Measurements from ENCODE around the gene MISP3.
A peak's percentile ranks its signal among the peaks of the same experiment; 100 is the strongest.

MISP3 gene

DNA sequence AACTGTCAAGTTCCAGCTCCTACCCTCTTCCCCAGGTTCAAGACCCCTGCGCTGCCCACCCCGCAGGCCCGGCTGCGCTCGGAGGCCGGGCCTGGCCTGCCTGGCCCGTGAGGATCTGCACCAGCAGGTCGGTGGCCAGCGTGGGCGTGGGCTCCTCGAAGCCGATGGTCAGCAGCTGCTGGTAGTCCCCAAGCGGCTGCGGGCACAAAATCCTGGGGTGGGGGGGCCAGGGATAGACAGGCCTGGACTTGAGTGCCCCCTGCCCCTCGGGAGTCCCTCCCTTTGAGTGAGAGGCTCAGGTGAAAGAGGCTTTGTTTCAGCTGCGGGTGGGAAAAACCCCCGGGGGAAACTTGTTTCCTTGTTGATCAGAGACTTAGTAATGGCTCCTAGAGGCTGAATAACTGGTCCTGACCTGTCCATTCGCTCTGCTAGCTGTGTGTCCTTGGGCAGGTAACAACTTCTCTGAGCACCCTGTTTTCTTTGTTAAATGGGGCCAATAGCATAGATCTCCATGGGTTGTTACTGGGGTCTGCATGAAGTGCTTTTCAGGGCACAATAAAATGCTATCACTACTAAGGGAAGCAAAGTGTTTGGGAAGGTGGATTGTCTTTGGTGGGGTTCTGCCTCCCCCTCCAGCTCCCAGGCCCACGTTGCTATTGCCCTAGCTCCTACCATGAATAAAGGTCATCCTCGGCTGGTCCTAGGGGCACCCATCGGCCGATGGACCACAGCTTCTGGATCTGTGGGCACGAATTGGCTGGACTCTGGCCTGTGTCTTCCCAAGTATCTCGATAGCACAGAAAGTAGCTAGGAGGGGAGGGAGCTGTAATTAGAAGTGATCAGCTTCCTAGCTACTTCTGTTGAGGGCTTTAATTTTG, 9.4 kb downstream of the MISP3 start:
- no peak for DNase-seq

DNA sequence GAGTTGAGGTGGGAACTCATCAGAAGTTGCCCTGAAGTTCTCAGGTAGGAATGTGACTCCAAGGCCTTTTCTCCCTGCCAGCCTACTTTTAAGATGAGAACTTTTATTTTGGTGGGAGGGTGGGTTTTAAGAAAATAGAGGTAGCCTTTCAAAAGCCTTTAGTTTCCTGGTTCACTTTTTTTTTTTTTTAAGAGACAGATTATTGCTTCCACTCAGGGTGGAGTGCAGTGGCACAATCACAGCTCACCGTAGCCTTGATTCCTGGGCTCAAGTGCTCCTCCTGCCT, 10.0 kb downstream of the MISP3 start:
- no peak for DNase-seq

- no peak for DNase-seq
Observed at GRCh38 chr19:14085309-14085995, 12.9 kb downstream of the MISP3 start, which contains the start of gene C19orf67. TSS of gene C19orf67 (minus strand) at chr19:14085783. CDS start at chr19:14085627, 156 bp downstream.

GRCh38 chr19:14086098-14086497, 13.5 kb downstream of the MISP3 start:
- no peak for DNase-seq

DNA sequence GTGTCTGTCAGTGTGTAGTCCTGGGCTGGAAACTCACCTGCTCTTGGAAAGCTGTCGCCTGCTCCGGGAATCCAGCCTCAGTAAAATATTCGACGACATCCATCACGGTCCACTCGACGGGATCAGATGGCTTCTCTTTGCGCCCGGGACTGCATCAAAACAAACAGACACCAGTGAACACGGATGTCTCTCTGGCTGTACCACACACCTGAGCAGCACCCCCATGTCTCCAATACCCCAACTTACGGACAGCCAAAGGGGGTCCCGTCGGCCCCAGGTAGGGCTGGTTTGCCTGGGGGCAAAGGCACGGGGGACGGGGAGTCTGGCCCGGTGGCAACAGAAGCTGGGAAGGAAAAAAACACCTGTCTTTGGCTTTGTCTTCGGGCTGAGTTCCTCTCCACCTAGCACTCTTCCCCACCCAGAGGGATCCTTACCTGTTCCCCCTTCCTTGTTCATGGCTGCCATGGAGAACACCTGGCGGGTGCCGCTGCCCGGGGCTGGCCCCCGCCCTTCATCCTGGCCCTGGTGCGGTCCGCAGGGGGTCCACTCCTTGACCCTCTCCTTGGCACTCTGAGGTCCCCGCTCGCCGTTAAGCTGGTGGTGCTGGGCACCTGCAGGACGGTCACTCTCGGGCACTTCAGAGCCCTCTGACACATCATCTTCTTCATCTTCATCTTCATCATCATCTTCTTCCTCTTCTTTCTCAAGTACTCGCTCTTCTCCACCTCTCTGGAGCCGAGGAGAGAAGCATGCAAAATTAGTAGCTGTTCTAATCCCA, 16.2 kb downstream of the MISP3 start:
- no peak for DNase-seq

DNA sequence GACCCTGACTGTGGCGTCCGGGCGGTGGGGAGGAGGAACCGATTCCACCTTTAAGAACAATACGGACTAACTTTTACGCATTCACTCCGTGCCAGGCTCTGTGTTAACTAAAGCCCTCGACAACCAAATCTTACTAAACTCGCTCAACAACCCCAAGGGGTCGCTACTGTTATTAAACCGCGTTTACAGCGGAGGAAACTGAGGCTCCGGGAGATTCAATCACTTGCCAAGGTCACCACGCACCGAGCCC, 16.8 kb downstream of the MISP3 start:
- DNase-seq, result no peak

DNA sequence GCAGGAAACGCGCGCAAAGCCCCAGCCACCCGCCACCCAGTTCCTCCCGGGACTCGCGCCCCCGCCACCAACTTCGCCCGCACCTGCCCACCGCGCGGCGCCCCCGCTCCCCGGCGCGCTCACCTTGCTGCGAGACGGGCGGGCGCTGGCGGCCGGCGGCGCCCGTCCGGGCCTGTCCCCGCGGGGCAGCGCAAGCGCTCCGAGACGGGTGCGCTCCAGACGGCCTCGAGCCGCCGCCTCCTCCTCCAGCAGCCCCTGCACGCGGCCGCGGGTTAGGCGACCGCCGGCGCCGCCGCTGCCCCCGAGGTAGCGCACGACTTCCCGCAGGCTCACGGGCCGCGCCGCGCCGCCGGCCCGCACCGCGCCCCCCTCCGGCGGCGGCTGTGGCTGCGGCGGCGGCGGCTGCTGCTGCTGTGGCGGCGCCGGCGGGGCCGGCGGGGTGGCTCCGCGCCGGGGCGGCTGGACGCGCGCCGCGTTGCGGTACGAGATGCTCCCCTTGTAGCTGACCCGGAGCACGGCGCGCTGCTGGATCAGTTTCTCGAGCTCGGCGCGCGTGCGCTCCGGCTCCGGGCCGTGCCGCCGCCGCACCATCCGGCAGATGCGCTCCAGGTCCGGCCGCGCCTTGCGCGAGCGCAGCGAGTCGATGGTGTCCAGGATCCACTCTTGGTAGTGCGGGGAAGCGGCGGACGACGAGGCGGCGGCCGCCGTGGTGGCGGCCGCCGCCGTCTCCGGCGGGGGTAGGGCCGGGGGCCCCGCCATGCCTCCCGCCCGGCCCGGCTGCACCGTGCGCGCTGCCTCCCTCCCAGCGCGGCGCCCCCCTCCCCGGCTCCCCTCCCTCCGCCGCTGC, 17.3 kb downstream of the MISP3 start:
- peak; percentile 6 for DNase-seq

DNA sequence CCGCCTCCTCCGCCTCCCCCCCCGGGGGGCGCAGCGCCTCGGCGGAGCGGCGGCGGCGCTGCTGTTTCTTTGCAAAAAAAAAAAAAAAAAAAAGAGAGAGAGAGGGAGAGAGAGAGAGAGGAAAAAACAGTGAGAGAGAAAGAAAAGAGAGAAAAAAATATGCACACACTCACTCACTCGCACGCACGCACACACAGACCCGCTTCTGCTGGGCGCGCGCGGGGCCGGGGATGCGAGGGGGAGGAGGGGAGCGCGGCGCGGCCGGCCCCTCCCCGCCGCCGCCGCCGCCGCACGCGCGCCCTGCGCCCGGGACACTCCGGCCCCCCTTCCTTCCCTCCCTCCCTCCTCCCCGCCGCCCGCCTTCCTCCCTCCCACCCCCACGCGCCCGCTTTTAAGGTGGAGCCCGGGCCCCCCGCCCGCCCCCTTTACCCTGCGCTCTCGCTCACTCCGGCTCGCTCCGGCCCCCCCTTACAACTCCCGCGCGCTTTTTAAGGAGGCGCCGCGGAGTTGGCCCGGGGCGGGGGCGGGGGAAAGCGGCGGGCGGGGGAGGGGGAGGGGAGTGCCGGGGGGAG, 18.0 kb downstream of the MISP3 start, which contains the start of gene SAMD1:
TSS of gene SAMD1 (minus strand) at position 243 of the 572 bp plus-strand sequence.
- DNase-seq, result peak; percentile 35

DNA sequence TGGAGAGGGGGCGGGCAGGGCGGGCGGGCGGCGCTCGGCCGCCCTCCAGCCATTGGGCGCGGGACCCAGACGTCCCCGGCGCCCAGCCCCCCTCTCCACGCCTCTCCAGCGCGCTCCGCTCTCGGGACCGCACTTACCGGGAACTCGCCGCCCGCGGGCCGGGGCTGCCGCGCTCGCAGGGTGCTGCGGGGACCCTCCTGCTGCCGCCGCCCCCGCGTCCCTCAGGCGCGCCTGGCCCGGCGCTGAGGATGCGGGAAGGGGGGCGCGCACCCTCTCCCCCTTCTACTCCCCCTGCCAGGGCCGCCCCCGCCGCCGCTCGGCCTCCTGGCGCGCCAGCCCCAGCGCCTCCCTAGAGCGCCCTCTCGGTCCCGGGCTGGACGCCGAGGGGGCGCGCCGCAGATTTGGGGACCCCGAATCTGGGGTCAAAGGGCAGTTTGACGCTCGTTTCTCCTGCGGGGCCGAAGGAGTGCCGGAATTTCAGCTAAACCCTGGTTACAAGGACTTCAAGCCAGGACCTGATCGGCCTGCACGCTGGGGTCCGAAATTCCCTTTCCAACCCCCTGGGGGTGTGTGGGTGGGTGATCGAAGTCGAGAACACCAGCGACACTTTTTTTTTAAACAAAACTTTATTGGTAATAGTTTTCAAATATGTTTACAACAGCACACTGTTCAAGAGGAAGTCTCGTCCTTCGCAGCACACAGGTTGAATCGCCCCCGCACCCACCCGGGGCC, 18.7 kb downstream of the MISP3 start:
- peak; percentile 37 for DNase-seq

DNA sequence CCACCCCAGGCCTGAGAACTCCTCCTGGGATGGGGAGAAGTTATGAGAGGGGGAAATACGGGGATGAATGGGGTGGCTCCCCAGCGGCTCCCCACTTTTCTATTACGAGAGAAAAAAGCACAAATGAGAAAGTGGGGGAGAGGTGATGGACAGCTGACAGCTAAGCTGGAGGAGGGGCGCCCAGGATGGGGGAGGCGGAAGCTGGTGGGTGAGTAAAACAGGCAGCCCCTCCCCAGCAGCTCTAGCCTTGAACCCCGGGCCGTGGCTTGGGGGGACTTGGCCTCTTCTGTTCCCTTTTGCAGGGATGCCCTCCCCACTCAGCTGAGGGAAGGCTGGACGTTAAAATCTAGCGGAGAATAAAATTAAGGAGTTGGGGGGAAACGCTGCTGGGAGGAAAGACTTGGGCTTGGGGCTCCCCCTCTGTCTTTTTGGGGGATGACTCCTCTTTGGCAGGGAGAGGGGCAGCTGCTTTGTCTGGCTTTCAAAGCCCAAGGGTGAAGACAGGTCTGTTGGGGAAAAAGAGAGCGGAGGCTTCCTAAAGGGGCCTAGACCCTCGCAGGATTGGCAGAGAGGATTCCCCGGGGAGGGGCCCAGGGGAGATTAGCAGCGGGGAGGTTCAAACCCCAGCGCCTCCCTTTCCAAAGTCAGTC, 19.4 kb downstream of the MISP3 start:
- DNase-seq, result no peak

DNA sequence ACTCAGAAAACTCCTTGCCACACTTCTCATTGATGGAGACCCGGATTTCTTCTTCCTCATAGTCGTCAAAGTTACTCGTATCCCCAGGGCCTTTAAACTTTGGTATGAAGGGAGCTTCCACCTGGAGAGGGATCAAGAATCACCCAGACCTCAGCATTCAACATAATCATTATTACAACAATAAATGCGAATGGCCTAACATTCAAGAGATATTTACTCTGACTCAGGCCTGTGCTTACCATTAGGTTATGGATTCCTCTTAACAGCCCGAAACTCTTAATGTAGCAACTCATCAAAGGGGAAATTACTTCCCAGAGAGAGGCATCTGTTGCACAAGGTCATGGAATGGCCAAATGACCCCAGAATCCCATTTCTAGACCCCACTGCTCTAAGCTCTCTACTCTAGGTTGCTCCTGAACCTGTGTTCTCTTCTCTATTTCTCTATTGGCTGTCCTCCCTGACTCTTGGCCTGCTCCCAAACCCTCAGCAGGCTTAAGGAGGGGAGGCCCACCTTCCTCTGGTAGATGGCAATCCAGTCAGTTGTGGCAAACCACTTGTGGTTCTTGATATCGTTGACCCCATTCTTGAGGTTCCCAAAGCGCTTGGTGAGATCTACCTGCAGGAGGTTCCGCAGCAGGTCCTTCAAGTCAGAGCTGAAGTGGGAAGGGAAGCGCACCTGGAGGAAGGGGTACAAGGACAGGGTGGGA, 20.7 kb downstream of the MISP3 start:
- no peak for DNase-seq

DNA sequence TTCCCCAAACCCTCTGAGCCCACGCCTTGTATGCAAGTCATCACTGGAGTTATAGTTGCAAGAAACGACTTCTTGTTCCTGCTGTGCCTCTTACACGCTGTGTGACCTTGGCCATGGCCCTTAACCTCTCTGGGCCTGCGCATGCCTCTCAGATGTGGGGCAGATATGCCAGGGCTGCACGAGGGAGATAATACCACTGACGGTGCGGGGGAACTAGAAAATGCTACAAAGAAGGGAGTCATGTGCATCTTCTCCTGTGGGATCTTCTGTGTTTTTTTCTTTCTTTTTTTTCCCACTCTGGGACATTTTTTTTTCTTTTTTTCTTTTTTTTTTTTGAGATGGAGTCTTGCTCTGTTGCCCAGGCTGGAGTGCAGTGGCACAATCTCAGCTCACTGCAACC, 22.3 kb downstream of the MISP3 start:
- no peak for DNase-seq

- no peak for DNase-seq
Observed at GRCh38 chr19:14096272-14096992, 23.8 kb downstream of the MISP3 start.

DNA sequence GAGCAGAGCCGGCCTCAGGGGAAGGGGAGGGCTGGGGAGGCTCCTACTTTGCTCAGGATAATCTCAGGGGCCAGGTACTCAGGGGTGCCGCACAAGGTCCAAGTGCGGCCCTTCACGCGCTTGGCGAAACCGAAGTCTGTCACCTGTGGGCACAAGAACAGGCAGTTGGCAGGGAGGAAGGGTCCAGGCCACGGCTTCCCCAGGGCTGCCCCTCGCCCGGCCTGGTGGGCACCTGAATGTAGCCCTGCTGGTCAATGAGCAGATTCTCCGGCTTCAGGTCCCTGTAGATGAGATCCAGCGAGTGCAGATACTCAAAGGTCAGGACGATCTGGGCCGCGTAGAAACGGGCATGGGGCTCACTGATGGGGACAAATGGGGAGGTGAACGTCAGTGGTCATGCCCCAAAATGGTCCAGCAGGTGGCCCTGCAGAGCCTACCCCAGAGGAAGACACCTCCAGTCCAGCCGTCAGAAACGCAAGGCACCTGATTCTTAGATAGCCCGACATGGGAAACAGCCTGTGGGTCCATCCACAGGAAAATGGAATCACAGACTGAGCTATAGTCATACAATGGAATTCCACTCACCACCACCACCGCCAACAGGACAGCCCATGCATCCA, 25.1 kb downstream of the MISP3 start:
- DNase-seq, result no peak

- DNase-seq, result no peak
Observed at GRCh38 chr19:14101003-14101545, 28.5 kb downstream of the MISP3 start.

GRCh38 chr19:14102102-14102696, 29.6 kb downstream of the MISP3 start:
- no peak for DNase-seq

GRCh38 chr19:14102756-14103155, 30.2 kb downstream of the MISP3 start:
- DNase-seq, result no peak

- no peak for DNase-seq
Observed at GRCh38 chr19:14103310-14103709, 30.7 kb downstream of the MISP3 start.

GRCh38 chr19:14105680-14106079, 33.1 kb downstream of the MISP3 start:
- no peak for DNase-seq

All from DMS79 treated with DMSO at 0.1 percent for 48 hours (cell line).